GM12872 (cell line): ENCODE results near the gene GLIS1.

Experiments
- TF ChIP-seq, protein P1 (sequence below): IDR thresholded peaks from 3 replicates; pipeline ENCODE4 v1.5.1; 2011; ENCODE audit warnings: low read depth, mild to moderate bottlenecking, low read length, moderate library complexity; ENCODE audit not compliant: insufficient read depth

Gene GLIS1

DNA sequence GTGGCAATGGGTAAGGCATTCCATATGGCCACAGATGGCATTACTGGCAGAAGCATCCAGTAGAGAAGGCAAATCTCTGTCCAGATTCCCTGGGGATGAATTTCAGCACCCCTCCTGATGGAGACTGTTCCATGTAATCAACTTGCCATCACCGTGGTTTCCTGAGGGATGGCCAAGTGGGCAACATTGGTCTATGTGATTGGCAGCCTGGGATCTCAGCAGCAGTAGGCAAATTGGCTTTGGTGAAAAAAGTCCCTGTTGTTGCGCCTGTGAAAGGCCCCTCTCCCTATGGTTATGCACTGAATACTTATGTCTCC is 260.5 kb downstream of the GLIS1 start:
- TF ChIP-seq, protein P1, sequence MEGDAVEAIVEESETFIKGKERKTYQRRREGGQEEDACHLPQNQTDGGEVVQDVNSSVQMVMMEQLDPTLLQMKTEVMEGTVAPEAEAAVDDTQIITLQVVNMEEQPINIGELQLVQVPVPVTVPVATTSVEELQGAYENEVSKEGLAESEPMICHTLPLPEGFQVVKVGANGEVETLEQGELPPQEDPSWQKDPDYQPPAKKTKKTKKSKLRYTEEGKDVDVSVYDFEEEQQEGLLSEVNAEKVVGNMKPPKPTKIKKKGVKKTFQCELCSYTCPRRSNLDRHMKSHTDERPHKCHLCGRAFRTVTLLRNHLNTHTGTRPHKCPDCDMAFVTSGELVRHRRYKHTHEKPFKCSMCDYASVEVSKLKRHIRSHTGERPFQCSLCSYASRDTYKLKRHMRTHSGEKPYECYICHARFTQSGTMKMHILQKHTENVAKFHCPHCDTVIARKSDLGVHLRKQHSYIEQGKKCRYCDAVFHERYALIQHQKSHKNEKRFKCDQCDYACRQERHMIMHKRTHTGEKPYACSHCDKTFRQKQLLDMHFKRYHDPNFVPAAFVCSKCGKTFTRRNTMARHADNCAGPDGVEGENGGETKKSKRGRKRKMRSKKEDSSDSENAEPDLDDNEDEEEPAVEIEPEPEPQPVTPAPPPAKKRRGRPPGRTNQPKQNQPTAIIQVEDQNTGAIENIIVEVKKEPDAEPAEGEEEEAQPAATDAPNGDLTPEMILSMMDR = no peak

DNA sequence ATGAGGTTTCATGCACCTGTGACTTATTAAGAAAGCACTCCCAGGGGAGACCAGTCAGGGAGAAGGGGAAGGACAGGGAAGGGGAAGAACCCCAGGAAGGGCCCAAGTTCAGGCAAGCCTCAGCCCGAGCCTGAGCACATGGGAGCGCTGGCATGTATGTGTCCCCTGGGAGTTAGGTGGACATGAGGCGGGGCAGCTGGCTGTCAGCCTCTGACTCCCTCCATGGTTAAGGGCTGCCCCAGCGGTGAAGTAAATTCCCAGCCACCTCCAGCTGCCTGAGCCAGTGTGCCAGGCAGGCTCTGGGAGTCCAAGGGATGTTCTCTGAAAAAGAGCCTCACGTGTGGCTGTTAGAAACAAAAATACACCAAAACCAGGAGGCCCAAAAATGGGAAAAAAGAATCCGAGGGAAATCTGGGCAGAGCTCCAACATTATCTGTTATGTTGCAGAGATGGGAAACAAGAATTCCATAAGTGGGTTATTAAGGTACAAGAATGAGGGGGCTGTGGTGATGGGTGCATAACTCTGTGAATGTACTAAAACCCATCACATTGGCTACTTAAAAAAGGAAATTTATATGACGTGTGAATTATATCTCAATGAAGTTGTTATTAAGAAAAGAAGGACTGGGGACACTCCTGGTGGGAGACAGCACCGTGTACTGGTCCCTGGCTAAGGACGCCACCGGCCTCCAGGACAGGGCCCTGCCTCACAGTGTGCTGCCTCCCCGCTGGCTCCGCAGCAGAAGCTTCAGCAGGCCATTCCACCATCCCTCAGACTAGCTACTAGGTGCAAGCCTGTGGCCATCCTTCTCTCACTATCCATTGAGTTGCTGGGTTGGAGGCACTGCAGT is 261.1 kb downstream of the GLIS1 start:
- TF ChIP-seq, protein P1 = no peak

DNA sequence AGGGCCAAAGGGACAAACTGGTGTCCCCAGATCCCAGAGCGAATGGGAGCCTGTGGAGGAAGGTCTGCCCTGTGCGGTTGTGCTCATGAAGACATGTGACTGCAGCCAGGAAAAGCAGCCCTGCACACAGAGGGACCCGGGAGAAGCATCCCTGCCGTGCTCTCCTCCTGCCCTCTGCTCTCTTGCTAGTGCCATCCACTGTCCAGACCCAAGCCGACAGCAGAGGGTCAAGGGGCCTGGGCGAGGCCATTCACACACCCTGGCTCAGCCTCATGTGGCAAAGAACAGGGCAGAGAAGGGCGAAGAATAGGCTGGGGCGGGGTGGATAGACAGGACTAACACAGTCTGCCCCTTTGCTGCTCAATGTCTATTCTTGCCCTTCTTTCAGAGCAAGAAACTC is 262.4 kb downstream of the GLIS1 start:
- TF ChIP-seq, protein P1 = no peak

DNA sequence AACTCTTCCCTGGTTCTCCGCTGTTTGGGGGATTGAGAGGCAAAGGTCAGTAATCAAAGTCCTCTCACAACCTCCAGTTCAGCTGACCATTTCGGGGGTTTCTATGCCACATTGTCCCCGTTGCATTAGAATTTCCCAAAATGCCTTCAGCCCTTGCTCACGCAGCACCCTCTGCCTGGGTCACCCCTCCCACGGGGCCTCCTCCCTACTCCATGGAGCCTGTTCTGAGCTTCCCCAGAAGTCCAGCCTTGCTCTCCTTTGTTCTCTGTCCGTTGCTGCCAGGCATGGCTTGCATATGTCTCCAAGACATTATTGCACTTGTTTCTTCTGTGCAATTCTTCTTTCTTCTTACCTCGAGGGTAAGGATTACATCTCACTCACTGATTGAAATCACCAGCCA is 263.3 kb downstream of the GLIS1 start:
- TF ChIP-seq, protein P1 = no peak

DNA sequence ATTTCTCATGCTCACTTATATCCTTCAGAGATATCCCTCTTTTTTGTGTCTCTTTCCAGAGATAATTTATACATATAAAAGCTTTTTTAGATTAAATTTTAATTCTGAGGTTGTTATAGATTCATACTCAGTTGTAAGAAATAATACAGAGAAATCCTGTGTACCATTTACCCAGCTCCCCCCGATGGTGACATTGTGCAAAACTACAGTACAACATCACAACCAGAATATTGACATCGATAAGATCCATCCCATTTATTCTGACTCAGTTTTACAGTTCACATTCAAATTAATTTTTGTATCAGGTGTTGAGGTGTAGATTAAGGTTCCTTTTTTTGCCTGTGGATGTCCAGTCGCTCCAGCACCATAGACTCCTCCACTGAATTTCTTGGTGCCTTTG is 265.5 kb downstream of the GLIS1 start:
- TF ChIP-seq, protein P1 = 0 out of 3 replicates have a peak, but pooled peaks have one; percentile 21

DNA sequence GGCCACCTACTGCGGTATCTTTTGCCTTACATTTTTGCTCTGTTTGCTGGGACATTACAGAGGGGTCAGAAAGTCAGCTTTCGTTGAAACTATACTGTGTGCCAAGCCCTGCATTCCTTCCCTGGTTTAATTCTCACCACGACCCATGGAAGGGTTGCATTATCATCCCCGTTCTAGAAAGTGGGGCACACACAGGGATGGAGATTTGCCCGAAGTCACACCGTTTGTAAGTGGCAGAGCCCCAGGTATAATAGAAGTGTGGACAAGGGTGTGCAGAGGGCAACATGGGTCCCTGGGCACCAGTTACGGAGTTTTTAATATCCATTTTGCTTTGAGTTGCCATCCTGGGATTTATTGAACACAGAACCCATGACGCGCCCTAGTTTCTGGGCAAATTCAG is 268.0 kb downstream of the GLIS1 start:
- TF ChIP-seq, protein P1 = no peak

DNA sequence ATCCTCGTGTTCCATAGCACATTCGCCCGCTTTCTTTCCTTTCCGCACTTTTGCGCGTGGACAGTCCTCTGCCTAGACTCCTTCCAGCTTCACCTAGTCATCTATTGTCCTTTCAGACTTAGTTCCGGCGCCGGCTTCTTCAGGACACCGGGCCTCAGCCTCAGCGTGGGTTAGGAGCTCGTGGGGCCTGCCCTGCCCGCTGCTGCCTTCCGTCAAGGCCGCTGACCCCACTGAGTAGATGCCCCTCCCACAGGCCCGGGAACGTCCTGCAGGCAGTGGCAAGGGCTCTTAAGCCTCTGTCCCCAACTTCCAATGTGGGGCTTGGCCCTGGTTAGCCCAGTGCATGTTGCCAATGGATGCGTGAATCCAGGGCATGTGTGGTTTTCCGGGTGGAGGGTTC is 268.4 kb downstream of the GLIS1 start:
- TF ChIP-seq, protein P1 = no peak
